ENCODE measurements around the gene ECE1.

Gene ECE1

DNA sequence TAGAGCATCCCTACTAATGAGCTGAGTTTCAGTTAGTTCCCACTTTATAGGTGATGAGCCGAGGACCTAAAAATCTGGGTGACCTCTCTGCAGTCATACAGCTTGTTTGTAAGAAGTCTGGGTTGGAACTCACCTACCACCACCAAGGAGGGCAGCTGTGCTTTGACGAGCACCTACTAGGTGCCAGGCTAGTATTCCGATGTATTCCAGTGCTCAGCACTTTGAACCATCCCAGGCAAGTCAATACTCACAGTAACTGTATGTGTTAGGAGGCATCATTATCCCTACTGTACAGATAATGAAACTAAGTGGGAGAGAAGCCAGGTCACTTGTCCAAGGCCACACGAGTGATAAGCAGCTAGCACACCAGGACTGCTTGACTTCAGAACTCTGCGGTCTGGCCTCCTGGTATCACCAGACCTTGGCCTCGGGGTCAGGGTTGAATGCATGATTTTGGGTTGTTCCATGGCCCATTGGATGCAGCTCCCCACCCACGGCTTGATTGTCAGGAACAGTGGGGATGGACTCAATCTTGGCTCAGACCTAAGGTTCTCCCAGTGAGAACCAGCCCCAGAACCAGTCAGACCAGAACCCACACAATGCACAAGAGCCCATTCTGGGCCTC lies 20.7 kb downstream of the ECE1 start:
- DNase-seq (ENCODE audit: low read depth, low spot score) = no peak

DNA sequence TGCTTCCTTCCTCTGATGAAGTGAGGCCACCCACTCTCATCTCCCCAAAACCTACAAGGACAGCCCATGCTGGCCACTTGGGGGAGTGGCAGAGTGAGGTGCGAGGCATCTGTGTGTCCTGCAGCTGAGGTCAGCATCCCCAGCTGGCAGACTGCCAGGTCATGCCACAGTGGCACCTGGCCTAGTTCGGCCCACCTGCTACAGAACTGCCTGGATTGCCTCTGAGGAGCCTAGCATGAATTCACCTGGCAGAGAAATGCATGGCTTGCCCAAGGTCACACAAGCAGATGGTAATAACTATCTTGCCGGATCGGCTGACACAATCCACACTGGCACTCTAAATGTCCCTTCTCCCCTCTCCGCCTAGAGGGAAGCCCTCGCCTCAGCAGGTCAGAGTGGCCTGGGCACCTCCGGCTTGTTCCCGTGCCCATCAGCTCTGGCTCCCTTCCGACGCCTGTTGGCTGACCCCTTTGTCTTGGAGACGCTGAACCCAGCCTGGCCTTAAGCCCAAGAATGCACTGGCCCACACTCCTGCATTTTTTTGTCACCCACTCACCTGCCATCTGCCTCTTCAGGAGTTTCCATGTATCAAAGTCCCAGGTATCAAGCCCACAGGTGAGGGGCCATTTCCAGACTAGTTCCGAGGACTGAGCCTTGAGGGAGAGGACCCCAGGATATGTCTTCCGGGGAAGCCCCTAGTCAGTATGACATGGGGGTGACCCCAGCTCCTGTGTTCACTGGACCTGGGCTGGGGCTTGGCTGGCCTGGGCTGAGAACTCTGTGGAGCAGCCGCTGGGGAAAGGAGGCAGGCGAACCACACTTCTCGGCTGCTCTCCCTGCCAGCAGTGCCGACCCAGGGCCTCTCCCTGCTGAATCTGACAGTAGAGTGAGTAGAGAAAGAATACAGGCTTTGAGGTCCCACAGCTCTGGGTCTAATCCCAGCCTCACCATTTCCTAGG lies 21.7 kb downstream of the ECE1 start:
- no peak for DNase-seq (ENCODE audit: low read depth, low spot score)

DNA sequence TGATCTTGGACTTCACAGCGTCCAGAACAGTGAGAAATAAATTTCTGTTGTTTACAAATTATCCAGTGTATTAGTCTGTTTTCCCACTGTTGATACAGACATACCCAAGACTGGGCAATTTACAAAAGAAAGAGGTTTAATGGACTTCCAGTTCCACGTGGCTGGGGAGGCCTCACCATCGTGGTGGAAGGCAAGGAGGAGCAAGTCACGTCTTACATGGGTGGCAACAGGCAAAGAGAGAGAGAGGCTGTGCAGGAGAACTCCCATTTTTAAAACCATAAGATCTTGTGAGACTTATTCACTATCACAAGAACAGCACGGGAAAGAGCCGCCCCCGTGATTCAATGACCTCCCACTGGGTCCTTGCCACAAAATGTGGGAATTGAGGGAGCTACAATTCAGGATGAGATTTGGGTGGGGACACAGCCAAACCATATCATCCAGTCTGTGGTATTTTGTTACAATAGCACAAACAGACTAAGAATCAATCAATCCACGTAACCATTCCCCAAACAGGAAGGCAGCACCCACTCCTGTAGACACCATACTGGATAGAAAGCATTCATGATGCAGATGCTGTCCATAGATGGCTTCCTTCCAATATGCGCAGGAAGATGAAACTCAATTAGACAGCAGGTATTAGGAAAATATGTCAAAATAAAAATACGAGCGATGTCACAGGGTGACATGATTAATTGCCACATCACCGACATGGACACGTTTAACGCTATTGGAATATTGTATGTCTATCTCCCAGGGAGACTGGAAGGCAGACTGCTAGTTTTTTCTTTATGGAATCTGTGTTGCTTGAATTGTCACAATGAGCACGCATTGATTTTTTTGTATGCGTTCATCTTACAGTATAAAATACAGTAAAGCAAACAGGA lies 22.8 kb downstream of the ECE1 start:
- DNase-seq (ENCODE audit: low read depth, low spot score) = no peak

DNA sequence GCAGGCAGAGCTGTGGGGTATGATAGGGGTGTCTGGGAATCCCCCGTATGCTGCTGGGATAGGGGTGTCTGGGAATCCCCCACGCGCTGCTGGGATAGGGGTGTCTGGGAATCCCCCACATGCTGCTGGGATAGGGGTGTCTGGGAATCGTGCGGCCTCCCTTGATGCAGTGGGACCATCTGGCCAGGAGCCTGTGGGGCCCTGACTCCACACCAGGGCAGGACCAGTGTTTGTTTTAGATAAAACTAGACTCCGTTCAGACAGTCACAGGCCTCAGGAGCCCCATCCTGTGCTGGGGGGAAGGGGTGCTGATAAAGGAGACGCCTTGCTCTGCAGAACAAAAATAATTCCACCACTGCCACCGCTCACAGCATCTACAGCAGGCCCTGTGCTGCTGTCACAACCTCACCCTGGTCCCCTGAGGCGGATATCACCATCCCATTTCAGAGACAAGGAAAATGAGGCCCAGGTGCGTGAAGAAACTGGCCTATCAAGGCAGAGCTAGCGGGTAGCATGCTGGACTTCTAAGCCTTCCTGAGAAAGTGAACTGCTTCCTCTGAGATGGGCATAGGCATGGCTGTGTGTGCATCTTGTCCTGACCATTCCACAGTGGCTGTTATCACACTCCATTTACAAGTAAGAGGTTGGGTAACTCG lies 24.0 kb downstream of the ECE1 start:
- DNase-seq (ENCODE audit: low read depth, low spot score) = no peak

DNA sequence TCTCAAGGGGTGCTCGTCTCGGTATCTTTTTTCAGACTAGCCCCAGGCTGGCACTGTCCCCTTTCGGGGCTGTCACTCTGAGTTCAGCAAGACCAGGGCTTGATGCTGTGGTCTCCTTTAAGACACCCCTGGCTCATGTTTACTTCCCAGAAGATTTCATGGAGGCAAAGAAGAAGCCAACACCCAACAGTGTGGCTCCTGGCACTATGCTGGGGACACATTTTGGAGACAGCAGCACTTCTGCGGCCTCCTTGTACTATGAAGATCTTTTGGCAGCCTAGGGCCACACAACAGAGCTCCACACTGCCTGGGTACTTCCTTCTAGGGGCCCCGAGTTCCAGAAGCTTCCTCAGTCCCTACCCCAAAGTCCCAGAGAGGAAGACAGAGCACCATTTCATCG lies 24.6 kb downstream of the ECE1 start:
- DNase-seq (ENCODE audit: low read depth, low spot score) = no peak

DNA sequence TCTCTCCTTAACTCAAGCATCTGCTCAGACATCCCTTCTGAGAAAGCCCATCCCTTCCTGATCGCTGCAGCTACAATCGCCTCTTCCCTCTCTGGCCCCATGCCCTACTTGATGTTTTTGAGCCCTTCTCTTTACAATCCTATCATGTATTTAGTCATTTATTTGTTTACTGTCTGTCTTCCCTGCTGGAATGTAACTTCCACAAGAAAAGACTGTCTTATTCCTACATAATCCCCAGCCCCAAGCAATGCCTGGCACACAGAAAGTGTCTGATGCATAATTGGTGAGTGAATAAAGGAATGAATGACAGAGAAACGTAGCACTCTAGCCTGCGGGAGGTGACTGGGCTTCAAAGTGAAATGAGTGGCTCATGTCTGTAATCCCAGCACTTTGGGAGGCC lies 25.4 kb downstream of the ECE1 start:
- DNase-seq (ENCODE audit: low read depth, low spot score) = no peak

DNA sequence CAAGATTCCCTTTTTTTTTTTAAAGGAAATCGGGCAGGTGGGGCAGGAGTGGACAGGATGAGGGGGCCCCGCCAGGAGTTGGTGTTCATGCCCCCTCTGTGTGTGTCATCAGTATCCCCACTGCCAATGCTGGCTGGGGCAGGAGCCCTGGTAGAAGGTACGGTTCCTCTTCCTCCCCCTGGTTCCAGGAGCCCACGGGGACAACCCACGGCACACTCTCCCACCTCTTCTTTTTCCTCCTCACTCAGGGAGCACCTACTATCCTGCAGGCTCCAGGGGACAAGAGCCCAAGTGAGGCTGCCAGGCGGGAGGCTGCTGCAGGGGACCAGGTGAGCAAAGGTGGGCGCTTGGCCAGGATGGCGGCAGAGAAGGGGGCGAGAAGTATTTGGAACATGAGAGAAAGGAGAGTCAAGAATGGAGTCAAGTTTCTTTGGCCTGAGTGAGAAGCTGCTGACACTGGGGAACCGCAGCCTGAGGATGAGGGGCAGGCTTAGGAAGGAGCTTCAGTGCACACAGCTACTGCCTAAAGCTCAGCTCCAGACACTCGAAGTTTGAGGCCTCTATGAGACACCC lies 26.5 kb downstream of the ECE1 start:
- no peak for DNase-seq (ENCODE audit: low read depth, low spot score)

DNA sequence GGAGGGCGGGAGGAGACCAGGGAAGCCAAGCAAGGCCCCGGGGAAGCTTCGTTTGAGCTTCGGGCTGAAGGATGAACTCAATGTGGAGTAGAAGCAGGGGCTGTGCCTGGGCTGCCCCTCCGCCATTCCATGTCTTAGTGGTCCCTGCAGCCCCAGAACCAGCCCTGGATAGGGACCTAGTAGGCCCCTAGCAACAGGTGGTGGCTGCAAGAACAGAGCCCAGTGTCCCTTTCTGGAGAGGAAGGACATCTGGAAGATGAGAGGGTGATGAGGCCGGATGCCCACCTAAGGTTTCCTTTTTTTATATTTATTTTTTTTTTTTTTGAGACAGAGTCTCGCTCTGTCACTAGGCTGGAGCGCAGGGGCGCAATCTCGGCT lies 27.2 kb downstream of the ECE1 start:
- no peak for DNase-seq (ENCODE audit: low read depth, low spot score)

DNA sequence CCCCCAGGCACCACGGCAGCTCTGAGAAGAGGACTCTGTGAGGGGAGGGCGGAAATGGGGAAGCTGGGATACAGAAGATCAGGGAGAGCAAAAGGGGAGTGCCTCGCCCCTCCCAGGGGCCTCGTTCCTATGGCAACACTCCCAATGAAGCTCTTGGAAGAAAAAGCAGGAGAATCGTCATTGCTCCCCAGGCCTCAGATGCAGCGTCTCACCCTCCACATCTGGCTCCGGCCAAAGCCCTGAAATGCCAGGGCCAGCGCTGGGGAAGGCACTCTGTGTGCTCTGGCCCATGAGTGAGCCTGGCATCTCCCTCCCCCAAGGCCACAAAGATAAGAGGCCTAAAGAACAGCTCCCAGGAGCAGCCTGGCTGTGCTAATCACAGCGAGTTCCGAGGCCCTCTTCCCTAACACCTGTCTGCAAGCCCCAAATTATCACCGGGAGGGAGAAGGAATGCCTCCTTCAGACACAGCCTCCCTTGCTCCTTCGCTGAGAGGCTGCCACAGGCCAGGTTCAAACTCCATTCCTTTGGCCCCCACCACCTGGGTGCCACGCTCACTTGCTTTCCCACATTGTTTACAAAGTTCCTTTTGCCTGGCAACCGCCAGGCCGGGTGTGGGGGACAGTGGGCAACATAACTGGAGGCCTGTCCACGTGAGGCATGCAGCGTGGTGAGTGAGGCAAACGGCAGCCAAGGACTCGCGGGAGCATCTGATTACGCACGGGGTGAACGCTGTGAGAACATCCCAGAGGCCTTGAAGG lies 27.8 kb downstream of the ECE1 start:
- no peak for DNase-seq (ENCODE audit: low read depth, low spot score)

DNA sequence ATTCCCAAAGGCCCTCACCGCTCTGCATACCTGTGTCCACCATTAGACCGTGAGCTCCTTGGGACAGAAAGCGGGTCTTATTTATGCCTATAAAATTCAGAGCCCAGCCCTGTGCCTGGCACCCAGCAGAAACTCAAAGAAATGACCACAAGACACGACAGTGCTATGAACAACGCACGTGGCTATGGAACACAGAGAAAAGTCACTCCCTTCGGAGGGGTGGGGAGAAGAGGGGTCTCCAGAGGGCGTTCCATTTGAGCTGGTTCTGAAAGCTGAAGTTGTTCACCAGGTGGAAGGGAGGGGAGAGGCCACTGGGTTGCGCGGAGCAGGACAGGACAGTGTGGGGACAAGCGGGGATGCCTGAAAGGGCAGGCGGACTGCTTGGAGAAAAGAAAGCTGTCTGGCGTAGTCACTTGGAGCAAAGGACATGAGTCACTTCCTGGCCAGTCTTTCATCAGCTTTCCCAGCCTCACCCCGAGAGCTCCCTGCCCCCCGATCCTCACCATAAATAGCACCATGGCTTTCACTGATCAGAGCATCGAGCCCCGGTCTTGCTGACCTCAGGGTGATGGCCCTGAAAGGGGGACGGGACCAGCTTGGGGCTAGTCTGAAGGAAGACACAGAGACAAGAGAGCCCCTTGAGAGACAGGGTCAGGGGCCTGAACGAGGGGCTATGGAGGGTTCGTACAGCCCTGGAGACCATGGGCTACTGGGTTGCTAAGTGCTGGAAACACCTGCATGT lies 28.5 kb downstream of the ECE1 start:
- no peak for DNase-seq (ENCODE audit: low read depth, low spot score)

DNA sequence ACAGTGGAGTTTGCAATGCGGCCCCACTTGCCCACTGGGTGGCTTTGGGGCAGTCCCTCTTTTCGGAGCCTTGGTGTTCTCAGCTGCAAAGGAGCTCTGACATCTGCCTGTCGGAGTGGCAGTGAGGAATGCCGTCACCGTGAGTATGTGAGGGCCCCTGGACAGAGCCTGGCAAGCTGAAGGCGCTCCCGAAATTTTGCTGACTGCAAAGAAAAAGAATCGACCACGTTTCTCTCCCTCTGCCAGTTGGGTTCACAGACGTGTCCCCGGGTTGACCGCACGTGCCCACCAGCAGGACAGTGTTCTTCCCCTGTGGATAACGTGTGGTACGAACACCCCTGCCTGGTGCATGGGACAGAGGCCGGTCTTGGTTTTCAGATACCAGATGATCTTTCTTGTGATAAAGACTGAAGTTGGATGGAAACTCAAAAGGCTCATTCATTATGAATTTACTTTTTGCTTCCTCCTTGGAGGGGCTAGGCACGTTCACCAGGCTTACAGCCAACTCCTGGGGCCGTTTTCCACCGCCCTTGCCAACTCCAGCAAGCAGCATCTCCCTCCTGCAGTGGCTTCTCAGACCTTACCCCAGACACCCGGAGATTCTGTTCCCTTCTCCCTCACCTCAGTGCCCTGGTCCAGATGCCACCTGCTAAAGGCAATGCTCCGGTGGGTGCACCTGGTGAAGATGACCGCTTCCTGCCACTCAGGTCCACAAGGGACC lies 29.7 kb downstream of the ECE1 start:
- no peak for DNase-seq (ENCODE audit: low read depth, low spot score)

DNA sequence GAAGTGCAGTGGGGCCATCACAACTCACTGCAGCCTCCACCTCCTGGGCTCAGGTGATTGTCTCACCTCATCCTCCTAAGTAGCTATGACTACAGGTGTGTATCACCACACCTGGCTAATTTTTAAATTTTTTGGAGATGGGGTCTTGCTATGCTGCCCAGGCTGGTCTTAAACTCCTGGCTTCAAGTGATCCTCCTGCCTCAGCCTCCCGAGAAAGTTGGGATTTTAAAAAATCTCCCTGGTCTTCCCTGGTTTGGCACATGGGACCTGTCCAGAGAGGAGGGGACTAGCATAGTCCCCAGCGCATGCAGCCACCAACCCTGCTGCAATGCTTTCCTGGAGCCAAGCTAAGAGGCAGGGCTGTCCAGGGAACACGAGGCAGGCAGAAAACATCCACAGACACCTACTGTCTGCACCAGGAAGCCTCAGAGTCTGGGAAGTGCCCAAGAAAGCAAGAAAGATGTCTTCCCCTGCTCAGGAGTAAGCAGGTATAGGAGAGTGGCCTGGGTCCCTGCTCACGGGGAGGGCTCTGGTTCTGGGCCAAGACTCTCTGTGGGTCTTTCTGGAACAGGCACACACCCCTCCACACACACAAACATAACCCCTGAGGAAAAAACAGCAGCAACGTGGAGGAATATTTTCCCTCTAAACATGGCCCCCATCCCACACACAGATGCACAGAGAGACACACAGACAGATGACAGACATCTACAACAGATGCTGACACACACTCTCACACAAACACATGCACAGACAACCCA lies 30.8 kb downstream of the ECE1 start:
- no peak for DNase-seq (ENCODE audit: low read depth, low spot score)

DNA sequence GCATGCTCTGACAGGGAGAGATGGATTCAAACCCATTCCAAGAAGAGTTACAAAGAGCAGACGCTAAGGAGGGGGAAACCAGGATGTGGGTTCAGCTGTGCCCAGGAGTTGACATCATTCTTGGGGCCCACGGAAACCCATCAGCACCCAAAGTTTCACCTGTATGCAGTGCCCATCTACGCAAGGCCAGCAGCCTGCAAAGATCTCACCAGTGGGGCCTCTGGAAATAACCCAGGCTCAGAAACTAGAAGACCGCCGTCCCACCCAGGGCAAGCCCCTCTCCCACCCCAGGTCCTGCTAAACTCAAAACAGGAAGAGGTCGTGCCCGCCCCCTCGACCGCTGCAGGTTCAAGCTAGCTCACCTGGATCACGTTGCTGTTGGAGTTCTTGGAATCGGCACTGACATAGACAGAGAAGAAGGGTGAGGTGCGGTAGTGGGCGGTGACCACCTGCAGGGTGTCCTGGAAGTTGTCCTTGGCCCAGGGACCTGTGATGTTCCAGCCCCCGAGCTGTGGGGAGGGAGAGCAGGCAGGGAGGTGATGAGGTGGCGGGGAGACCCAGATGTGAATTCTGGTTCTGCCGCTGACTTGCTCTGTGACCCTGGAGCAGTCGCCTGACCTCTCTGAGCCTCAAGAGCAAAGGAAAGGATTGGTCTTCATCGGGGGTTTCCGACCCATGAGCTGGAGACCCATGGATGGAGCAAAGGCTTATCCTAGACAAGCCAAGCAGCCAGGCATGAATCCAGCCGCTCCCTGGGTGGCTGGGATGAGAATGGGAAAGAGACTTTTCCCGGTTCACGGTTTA lies 31.7 kb downstream of the ECE1 start:
- no peak for DNase-seq (ENCODE audit: low read depth, low spot score)

DNA sequence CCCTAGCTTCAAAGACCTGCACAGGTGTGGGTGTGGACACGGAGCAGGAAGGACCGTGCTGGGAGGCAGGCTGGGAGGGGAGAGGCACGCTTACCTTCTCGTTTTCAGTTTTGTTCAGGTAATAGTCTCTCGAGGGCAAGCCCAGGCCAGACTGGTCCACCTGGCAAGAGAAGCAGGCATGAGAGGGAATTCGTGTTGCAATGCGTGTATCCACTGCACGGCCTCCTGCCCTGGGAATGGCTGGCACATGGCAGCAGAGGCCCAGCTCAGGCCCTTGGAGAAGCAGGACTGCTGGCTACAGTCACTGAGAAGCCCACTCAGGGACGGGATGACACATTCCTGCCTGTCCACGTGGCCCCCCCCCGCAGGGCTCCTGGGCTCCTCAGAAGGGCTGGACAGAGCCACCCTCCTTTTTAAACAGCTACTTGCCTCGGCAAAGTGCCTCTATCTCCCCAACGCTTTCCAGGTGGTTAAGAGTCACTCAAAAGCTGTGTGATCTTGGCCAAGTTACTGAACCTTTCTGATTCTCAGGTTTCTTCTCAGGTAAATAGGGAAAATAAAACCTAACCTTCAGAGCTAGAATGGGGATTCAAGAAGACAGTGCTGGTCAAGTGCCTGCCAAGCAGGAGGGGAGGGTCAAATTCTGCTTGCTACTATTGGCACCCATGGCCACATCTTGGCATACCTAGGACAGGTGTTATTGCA lies 32.7 kb downstream of the ECE1 start:
- no peak for DNase-seq (ENCODE audit: low read depth, low spot score)

DNA sequence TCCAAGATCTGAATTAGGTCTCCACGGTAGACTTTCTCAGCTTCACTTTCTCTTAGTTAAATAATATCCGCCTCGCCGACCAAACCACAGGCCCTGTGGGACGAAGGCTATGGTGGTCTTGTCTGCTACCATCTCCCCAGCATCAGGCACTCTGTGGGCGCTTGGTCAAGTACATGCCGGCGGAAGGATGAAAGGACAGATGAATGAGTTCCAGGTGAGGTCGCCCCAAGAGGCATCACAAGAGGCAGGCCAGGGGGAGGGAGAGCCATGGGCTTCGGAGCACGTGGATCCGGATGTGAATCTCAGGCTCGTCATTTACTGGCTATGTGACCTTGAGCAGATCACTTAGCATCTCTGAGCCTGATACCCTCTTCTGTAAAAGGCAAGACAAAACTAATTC lies 33.5 kb downstream of the ECE1 start:
- DNase-seq (ENCODE audit: low read depth, low spot score) = no peak

DNA sequence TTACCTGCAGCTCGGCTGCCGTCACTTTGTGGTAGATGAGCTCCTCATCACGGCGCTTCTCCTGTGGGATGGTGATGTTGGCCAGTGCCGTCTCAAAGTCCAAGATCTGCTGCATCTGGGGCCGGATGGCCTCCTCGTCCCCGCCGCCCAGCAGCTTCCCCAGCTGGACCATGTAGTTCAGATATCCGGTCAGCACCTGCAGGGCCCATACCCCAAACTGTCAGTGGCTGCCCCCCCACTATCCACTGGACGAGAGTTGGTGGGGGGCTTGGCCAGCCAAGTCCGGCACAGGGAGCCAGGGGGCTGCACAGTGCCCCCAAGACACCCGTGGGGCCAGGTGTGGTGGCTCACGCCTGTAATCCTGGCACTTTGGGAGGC lies 34.3 kb downstream of the ECE1 start:
- no peak for DNase-seq (ENCODE audit: low read depth, low spot score)
